WTC11 (cell line): Measurements from ENCODE around the gene MKX.

Experiments
- CTCF ChIP-seq: fragments of 200-600 bp; IDR thresholded peaks from 2 replicates; pipeline ENCODE4 v1.8.0; 2022; ENCODE audit warnings: antibody characterized with exemption
- GABPB1 ChIP-seq: sonication (generic); formaldehyde crosslinking; IDR thresholded peaks from 2 replicates; pipeline ENCODE4 v1.8.1; 2023; ENCODE audit warnings: mild to moderate bottlenecking, missing genetic modification reagents
- IRF2 ChIP-seq: sonication (generic); formaldehyde crosslinking; IDR thresholded peaks from 2 replicates; pipeline ENCODE4 v1.8.0; 2022; ENCODE audit warnings: low read depth, missing genetic modification reagents, borderline replicate concordance
- NFYB ChIP-seq: sonication (generic); formaldehyde crosslinking; conservative IDR thresholded peaks from 2 replicates; pipeline ENCODE4 v1.8.0; 2022; ENCODE audit warnings: low read depth, missing genetic modification reagents
- NR2C2 ChIP-seq: sonication (generic); formaldehyde crosslinking; IDR thresholded peaks from 2 replicates; pipeline ENCODE4 v1.8.0; 2022; ENCODE audit warnings: mild to moderate bottlenecking, missing genetic modification reagents
- SMAD3 ChIP-seq: sonication (generic); formaldehyde crosslinking; IDR thresholded peaks from 2 replicates; pipeline ENCODE4 v1.8.0; 2022; ENCODE audit warnings: missing genetic modification reagents, mild to moderate bottlenecking, borderline replicate concordance
- TCF7 ChIP-seq: sonication (generic); formaldehyde crosslinking; IDR thresholded peaks from 2 replicates; pipeline ENCODE4 v1.8.0; 2022; ENCODE audit warnings: mild to moderate bottlenecking, low read depth, missing genetic modification reagents, moderate library complexity
- ZNF423 ChIP-seq: fragments of 250-450 bp; sonication (Bioruptor Pico); IDR thresholded peaks from 2 replicates; pipeline ENCODE4 v2.1.2; 2022; ENCODE audit warnings: mild to moderate bottlenecking, moderate library complexity
- ZNF425 ChIP-seq: fragments of 250-450 bp; sonication (Bioruptor Pico); conservative IDR thresholded peaks from 2 replicates; pipeline ENCODE4 v1.9.0; 2021; ENCODE audit warnings: mild to moderate bottlenecking
- ZNF512 ChIP-seq: sonication (generic); formaldehyde crosslinking; IDR thresholded peaks from 2 replicates; pipeline ENCODE4 v1.8.1; 2022; ENCODE audit warnings: missing genetic modification reagents, borderline replicate concordance
- ZNF671 ChIP-seq: fragments of 250-450 bp; sonication (Bioruptor Pico); IDR thresholded peaks from 2 replicates; pipeline ENCODE4 v1.8.0; 2021; ENCODE audit warnings: mild to moderate bottlenecking
- TF ChIP-seq, protein P1 (sequence below): sonication (generic); formaldehyde crosslinking; IDR thresholded peaks from 2 replicates; pipeline ENCODE4 v1.8.0; 2022; ENCODE audit warnings: missing genetic modification reagents

GRCh38 chr10:27638071-27638750 lies 107.4 kb downstream of the MKX start:
- TF ChIP-seq NR2C2 (CRISPR knock-in tag): no peak
- TF ChIP-seq CTCF: no peak
- no peak for TF ChIP-seq ZNF512 (CRISPR knock-in tag)
- no peak for TF ChIP-seq SMAD3
- no peak for TF ChIP-seq NFYB (CRISPR knock-in tag)
- TF ChIP-seq, protein P1, sequence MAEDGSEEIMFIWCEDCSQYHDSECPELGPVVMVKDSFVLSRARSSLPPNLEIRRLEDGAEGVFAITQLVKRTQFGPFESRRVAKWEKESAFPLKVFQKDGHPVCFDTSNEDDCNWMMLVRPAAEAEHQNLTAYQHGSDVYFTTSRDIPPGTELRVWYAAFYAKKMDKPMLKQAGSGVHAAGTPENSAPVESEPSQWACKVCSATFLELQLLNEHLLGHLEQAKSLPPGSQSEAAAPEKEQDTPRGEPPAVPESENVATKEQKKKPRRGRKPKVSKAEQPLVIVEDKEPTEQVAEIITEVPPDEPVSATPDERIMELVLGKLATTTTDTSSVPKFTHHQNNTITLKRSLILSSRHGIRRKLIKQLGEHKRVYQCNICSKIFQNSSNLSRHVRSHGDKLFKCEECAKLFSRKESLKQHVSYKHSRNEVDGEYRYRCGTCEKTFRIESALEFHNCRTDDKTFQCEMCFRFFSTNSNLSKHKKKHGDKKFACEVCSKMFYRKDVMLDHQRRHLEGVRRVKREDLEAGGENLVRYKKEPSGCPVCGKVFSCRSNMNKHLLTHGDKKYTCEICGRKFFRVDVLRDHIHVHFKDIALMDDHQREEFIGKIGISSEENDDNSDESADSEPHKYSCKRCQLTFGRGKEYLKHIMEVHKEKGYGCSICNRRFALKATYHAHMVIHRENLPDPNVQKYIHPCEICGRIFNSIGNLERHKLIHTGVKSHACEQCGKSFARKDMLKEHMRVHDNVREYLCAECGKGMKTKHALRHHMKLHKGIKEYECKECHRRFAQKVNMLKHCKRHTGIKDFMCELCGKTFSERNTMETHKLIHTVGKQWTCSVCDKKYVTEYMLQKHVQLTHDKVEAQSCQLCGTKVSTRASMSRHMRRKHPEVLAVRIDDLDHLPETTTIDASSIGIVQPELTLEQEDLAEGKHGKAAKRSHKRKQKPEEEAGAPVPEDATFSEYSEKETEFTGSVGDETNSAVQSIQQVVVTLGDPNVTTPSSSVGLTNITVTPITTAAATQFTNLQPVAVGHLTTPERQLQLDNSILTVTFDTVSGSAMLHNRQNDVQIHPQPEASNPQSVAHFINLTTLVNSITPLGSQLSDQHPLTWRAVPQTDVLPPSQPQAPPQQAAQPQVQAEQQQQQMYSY (CRISPR knock-in tag): no peak
- no peak for TF ChIP-seq ZNF671 (CRISPR knock-in tag)
- TF ChIP-seq ZNF423 (CRISPR knock-in tag): no peak
- TF ChIP-seq GABPB1 (CRISPR knock-in tag): no peak
- TF ChIP-seq ZNF425 (CRISPR knock-in tag): no peak
- TF ChIP-seq IRF2 (CRISPR knock-in tag): no peak
- no peak for TF ChIP-seq TCF7
